Glomerular endothelial cell (primary cell): ENCODE data around the gene SBF2. TPM values are rescaled to one million over a fixed set of nuclear protein-coding genes. Genes with fewer than 3 reads are reported as not detected.
"Not testable (repeated sequence)": the region's sequence is repeated elsewhere in the genome, so short reads cannot be mapped to it uniquely, and the experiment has no call there.

Experiments
- DNase-seq: peaks from one replicate; pipeline ENCODE4 v3.0.0-alpha.2; 2011; ENCODE audit warnings: low read depth, low spot score; ENCODE audit errors: extremely low read depth
- total RNA-seq: library from RNA; depleted of rRNA; stranded (reverse); fragments of >200 nt; gene quantifications from 2 replicates; pipeline ENCODE4 v1.2.3, GENCODE V29; 2015

Gene SBF2
- total RNA-seq, 1 donor from 2014 or later: 35.5 TPM

DNA sequence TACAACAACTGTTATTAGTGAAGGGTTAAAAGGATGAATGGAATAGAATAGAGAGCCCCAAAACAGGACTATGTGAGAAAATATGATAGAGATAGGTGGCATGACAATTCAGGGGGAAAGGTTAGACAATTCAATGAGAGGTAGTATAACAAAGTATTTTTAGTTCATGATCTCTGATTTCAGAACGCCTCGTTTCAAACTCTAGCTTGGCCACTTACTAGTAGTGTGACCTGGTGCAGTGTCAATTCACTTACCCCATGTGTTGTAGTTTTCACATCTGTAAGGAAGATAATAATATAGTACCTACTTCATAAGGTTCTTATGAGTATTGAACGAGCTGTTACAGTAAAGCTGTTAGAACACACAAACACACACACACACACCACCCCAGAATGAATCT, 322.1 kb downstream of the SBF2 start:
- DNase-seq: no peak

GRCh38 chr11:9969068-9969467, 325.0 kb downstream of the SBF2 start:
- DNase-seq: no peak

GRCh38 chr11:9962722-9963121, 331.3 kb downstream of the SBF2 start:
- DNase-seq: no peak

DNA sequence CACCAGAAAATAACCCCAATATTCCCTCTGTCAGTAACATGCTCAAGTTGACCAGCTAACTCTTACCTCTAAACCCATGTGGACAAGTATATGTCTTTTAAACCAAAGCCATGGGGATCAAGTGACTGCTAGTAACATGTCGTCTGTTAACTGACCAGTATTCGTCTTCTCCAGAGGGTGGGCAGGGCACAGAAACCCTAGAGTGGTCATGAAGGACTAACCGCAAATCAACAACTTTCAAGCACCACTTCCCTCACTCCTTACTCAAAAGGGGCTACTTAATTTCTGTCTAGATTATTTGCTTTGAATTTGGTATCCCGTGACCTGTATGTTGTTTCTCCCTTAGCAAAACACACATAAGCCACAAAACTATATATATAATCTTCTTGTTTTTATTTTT, 336.9 kb downstream of the SBF2 start:
- DNase-seq: no peak

- no peak for DNase-seq
Observed at GRCh38 chr11:9956483-9956882, 337.5 kb downstream of the SBF2 start.

GRCh38 chr11:9955391-9955790, 338.6 kb downstream of the SBF2 start:
- DNase-seq: no peak

DNA sequence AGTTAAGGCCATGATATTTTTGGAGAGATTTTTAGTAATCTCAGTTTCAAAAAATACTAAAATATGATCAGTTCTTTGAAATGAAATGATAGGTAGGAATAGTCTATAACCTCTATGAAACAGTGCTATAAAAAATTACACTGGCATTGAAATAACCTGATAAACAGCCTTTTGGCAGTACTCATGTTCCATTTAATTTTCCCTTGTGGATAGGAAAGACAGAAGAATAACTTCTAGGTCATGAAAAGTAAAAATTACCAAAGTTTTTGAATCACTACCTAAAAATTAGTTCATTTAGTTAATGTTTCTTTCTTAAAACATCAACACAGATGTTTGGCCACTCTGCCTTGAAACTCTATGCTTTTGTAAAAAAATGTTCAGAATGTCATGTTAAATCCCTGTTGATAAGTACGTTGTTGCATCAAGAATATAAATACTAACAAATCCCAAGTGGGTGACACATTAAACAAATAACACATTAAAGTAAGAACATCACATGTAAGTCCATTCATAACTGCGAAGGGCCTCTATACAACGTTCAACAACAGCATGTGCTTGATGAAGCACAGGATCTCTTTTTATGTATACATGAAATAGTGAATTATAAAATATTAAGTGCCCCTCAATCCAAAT, 339.9 kb downstream of the SBF2 start:
- no peak for DNase-seq

DNA sequence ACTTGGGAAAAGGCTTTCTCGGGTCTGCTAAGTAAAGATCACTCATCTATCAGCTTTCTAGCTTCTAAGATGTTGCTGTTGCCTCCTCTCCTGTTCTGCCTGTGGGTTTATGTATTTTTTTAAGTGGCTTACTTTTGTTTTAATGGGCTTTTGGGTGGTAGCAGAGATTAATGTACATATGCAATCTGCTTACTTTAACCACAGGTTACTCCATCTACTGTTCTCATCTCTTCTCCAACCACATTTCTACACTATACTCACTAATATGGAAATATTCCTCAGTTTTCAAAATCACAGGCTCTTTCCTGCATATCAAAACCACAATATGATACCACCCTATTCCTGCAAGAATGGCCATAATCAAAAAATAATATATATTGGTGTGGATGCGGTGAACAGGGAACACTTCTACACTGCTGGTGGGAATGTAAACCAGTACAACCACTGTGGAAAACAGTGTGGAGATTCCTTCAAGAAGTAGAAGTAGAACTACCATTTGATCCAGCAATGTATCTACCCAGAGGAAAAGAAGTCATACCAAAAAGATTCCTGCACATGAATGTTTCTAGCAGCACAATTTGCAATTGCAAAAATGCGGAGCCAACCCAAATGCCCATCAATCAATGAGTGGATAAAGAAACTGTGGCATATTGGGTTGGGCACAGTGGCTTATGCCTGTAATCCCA, 341.4 kb downstream of the SBF2 start:
- no peak for DNase-seq

GRCh38 chr11:9951807-9952206, 342.2 kb downstream of the SBF2 start:
- DNase-seq: no peak

DNA sequence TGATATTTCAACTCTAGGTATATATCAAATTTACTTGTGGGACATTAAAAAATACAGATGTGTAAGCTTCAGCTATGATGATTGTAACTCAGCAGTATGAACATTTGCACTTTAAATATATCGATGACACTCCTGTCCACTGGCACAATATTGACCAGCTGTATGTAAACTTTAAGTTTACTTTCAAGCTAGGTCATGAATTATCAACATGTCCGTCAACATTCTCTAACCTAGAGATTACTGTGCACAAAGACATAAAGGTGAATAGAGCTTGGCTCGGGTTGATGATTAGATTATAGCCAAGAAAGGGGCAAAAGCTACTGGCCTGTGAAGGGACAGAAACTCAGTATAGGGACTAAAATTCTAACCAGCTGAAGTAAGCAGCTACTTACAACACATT, 343.6 kb downstream of the SBF2 start:
- DNase-seq: no peak

GRCh38 chr11:9947231-9947864, 346.7 kb downstream of the SBF2 start:
- DNase-seq: no peak

- not testable (repeated sequence) for DNase-seq
Observed at GRCh38 chr11:9945680-9946079, 348.3 kb downstream of the SBF2 start.

GRCh38 chr11:9943386-9944110, 350.5 kb downstream of the SBF2 start:
- DNase-seq: no peak

GRCh38 chr11:9941991-9942390, 352.0 kb downstream of the SBF2 start:
- no peak for DNase-seq

GRCh38 chr11:9939150-9939549, 354.9 kb downstream of the SBF2 start:
- DNase-seq: not testable (repeated sequence)

DNA sequence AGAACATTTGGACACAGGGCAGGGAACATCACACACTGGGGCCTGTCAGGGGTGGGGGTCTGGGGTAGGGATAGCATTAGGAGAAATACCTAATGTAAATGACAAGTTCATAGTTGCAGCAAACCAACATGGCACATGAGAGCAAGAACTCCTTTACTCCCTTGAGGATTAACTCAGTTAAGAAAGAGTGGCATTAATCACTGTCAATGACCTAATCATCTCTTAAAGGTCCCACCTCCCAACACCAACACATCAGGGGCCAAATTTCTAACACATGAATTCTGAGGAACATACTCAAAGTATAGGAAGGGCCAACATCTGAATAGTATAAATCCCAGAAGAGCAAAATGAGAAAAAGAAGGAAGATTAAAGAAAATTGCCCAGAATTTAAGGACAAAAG, 357.3 kb downstream of the SBF2 start:
- DNase-seq: no peak

DNA sequence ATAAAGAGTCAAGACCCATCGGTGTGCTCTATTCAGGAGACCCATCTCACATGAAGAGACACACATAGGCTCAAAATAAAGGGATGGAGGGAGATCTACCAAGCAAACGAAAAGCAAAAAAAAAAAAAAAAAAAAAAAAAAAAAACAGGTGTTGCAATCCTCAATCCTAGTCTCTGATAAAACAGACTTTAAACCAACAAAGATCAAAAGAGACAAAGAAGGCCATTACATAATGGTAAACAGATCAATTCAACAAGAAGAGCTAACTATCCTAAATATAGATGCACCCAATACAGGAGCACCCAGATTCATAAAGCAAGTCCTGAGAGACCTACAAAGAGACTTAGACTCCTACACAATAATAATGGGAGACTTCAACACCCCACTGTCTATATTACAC, 361.2 kb downstream of the SBF2 start:
- DNase-seq: not testable (repeated sequence)

DNA sequence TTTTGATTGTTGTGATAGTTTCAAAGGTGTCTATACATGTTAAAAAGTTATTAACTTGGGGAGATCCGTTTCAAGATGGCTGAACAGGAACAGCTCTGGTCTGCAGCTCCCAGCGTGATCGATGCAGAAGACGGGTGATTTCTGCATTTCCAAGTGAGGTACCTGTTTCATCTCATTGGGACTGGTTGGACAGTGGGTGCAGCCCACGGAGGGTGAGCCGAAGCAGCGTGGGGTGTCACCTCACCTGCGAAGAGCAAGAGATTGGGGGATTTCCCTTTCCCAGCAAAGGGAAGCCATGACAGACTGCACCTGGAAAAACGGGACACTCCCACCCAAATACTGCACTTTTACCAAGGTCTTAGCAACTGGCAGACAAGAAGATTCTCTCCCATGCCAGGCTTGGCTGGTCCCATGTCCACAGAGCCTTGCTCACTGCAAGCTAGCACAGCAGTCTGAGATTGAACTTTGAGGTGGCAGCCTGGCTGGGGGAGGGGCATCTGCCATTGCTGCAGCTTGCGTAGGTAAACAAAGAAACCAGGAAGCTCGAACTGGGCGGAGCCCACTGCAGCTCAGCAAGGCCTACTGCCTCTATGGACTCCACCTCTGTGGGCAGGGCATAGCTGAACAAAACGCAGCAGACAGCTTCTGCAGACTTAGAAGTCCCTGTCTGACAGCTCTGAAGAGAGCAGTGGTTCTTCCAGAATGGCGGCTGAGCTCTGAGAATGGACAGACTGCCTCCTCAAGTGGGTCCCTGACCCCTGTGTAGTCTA, 363.3 kb downstream of the SBF2 start:
- not testable (repeated sequence) for DNase-seq

- DNase-seq: no peak
Observed at GRCh38 chr11:9927670-9928069, 366.3 kb downstream of the SBF2 start.

GRCh38 chr11:9923280-9923679, 370.7 kb downstream of the SBF2 start:
- no peak for DNase-seq

DNA sequence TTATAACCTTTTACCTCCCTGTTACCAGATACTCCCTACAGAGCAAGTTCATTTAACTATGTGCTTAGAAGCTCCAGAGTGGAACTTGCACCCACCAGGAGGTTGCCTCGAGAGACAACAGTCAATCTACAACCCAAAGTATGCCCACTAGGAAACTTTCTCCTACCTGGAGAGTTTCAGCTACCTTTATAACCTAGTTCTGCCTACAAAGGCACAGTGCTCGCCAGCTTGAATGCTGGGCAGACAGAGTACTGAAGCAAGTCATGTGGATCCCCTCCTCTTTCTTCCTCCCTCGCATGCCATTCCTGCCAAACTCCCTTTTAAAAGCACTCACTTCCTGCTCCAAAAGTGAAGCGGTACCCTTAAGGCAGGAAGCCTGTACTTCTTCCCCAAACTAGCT, 371.2 kb downstream of the SBF2 start:
- no peak for DNase-seq
